Stimulated activated CD8-positive, alpha-beta memory T cell treated with anti-CD3 and anti-CD28 coated beads, Interleukin-15, amount 100 ng/mL, for 1 hour (primary cell): ENCODE data around the gene GRK6.

Experiments used
- DNase-seq: peaks from one replicate; pipeline ENCODE4 v3.0.0-alpha.2; 2020; ENCODE audit warnings: low read depth

Gene GRK6

GRCh38 chr5:177487975-177488374, 61.5 kb downstream of the GRK6 start:
- no peak for DNase-seq

- no peak for DNase-seq
Observed at GRCh38 chr5:177489119-177489716, 62.7 kb downstream of the GRK6 start.

GRCh38 chr5:177490311-177490991, 64.0 kb downstream of the GRK6 start:
- DNase-seq = no peak

- no peak for DNase-seq
Observed at GRCh38 chr5:177490992-177491391, 64.5 kb downstream of the GRK6 start.

- DNase-seq = no peak
Observed at GRCh38 chr5:177491429-177491945, 65.0 kb downstream of the GRK6 start.

GRCh38 chr5:177491983-177492746, 65.7 kb downstream of the GRK6 start:
- no peak for DNase-seq
